ENCODE measurements around the gene KRTAP1-5.
"Not testable (repeated sequence)": the region's sequence is repeated elsewhere in the genome, so short reads cannot be mapped to it uniquely, and the experiment has no call there.

DNA sequence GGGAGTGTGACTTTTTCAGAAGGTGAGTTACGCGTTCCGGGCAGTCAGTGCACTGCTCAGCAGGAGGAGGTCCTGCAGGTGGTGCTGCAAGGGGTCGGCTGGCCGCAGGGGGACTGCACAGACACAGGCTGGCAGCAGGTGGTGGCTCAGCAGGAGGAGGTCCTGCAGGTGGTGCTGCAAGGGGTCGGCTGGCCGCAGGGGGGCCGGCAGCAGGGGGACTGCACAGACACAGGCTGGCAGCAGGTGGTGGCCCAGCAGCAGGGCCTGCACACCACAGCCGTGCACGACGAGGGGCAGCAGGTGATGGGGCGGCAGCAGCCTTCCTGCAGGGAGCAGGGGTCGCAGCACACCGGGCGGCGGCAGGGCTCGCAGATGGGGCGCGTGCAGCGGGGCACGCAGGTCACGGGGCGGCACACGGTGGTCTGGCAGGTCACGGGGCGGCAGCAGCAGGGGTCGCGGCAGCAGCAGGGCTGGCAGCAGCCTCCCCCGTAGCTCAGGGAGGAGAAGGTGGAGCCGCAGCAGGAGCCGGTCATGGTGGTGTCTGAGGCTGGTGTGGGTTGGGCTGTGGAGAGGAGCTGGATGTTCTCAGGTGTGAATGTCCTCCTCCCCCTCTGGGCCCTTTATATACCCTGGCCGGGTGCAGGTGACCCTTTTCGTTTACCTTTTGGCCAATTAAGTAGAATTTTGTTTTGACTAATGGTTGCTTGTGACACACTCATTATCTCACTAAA is 19.9 kb upstream of the KRTAP1-5 start, which contains the start of gene KRTAP2-1:
- TF ChIP-seq, protein P1, sequence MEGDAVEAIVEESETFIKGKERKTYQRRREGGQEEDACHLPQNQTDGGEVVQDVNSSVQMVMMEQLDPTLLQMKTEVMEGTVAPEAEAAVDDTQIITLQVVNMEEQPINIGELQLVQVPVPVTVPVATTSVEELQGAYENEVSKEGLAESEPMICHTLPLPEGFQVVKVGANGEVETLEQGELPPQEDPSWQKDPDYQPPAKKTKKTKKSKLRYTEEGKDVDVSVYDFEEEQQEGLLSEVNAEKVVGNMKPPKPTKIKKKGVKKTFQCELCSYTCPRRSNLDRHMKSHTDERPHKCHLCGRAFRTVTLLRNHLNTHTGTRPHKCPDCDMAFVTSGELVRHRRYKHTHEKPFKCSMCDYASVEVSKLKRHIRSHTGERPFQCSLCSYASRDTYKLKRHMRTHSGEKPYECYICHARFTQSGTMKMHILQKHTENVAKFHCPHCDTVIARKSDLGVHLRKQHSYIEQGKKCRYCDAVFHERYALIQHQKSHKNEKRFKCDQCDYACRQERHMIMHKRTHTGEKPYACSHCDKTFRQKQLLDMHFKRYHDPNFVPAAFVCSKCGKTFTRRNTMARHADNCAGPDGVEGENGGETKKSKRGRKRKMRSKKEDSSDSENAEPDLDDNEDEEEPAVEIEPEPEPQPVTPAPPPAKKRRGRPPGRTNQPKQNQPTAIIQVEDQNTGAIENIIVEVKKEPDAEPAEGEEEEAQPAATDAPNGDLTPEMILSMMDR (IDR thresholded peaks at IDR 0.05) = not testable (repeated sequence)
- TF ChIP-seq POLR2A (IDR thresholded peaks at IDR 0.05) = not testable (repeated sequence)

Measured in adrenal gland (tissue), 5 donors.